ENCODE results near the gene SREBF1.

- TF ChIP-seq, protein P1, sequence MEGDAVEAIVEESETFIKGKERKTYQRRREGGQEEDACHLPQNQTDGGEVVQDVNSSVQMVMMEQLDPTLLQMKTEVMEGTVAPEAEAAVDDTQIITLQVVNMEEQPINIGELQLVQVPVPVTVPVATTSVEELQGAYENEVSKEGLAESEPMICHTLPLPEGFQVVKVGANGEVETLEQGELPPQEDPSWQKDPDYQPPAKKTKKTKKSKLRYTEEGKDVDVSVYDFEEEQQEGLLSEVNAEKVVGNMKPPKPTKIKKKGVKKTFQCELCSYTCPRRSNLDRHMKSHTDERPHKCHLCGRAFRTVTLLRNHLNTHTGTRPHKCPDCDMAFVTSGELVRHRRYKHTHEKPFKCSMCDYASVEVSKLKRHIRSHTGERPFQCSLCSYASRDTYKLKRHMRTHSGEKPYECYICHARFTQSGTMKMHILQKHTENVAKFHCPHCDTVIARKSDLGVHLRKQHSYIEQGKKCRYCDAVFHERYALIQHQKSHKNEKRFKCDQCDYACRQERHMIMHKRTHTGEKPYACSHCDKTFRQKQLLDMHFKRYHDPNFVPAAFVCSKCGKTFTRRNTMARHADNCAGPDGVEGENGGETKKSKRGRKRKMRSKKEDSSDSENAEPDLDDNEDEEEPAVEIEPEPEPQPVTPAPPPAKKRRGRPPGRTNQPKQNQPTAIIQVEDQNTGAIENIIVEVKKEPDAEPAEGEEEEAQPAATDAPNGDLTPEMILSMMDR (IDR thresholded peaks at IDR 0.05) = no peak
- TF ChIP-seq POLR2A (IDR thresholded peaks at IDR 0.05) (no peak), POLR2AphosphoS5 (IDR thresholded peaks at IDR 0.05; ENCODE audit: insufficient read depth in 1 of 2, low read depth in 1 of 2) (peak; percentile 45 to 58)
Measured at GRCh38 chr17:17778308-17779014, 58.3 kb downstream of the SREBF1 start.
